HG03135 (cell line): ENCODE results near the gene RAP2C.
A peak's percentile ranks its signal among the peaks of the same experiment; 100 is the strongest.

ENCODE experiments used
- ATAC-seq: cut with Tn5 transposase; IDR thresholded peaks from one replicate; pipeline ENCODE4 v1.9.1; 2021; ENCODE audit warnings: mild to moderate bottlenecking, moderate library complexity; ENCODE audit not compliant: unreplicated experiment

RAP2C gene

DNA sequence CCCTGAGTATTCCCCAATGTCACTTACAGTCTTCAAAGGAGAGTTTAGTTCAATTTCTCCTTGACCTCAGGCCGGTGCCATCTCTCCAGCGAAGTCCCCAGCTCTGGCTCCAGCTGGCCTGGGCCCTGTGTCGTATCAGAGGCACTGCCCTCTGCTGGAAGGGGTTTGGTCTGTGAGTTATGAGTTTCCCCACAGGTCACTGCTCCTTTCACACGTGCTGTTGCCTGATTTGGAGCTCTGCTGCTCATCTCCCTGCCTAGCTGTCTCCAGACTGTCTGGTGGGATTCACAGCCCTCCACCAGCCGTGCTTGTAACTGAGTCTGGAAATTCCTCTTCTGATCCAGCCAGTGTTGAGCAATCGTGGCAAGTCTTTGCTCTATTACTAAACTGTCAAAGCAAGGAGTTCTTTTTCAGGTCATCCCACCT is at the start of gene RAP2C:
TSS of gene RAP2C (minus strand) at position 105 of the 426 bp plus-strand sequence. CDS start 2,179 bp downstream, outside the sequence.
- peak; percentile 55 for ATAC-seq

GRCh38 chrX:132267392-132267791 is 48.1 kb upstream of the RAP2C start:
- ATAC-seq, result no peak

DNA sequence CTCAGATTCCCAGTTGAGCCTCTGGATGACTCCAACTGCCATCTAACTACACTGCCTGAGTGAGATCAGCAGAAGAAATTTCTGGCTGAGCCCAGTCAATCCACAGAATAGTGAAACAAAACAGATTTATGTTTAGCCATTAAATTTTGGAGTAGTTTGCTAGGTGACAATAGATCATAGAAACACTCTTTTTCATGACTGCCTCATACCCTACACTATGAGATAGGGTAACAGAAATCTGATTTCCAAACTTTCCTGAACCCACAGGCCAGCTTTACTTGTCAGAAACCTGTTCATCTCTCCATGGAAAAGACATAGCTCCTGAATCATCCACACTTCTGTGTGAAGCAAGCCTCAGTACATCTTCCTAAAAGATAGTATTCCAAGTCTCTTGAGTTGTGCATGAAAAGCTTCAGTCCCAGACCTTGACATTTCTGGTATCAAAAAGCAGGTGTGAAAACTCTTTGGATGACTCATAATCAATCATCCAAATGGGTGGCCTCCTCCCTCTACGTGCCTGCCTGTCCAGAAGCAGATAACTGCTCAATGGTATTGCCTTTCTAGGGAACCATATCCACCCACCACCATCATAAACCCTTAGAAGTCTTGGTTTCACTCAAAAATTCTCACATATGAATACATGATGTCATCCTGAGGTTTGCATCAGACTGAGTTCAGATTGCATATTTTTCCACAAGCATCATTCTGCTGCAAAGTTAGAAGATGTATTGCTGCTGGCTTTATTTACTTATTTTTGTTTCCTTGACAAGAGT is 47.5 kb upstream of the RAP2C start:
- ATAC-seq, result no peak

DNA sequence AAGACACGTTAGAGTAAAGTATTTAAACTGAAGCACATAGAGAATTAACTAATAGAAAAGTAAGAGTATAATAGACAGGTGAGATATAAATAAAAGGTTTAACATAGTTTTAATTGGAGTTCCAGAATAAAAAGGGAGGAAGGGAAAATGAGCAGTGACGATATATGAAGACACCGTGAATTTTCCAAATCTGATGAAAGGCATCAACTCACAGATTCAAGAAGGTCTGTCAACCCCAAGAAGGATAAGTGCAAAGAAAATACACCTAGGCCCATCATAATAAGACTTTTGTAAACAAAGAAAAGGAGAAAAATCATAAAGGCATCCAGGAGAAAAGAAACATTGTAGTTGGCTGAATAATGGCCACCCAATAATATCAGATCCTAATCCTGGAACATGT is 43.9 kb upstream of the RAP2C start:
- ATAC-seq, result no peak

DNA sequence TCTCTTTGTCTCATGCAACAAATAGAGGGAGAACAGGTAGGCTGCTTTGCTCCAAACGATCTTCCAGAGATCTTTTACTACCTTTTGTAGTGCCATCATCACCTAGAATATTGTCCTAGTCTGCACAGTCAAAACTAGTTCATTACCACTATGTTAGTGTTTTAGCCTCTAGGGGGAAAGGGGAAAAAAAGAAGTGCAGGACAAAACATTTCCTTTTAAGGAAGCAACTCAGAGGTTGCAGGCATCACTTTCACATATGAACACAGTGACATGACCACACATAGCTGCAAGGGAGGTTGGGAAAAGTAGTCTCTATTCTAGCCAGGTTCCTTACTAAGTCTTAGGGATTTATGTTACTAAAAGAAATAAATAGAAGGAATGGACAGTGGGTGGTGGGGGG is 39.3 kb upstream of the RAP2C start:
- ATAC-seq, result no peak

DNA sequence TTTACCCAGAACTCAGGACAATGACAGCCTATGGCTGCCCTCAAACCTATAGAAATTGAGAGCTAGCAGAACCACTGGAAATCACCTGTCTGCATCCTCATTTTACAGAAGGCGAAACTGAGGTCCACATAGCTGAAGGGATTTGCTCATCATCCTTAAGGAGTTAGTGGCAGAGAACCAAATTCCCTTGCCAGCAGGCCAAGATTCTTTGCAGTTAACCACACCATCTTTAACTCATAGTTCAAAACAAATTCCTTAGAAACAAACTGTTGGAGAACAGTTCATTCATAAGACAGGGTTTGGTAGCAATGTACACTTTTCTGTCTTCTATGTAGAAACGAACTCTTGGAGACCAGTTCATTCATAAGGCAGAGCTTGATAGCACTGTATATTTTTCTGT is 37.9 kb upstream of the RAP2C start:
- ATAC-seq, result no peak

GRCh38 chrX:132236121-132236520 is 16.9 kb upstream of the RAP2C start:
- ATAC-seq, result no peak

DNA sequence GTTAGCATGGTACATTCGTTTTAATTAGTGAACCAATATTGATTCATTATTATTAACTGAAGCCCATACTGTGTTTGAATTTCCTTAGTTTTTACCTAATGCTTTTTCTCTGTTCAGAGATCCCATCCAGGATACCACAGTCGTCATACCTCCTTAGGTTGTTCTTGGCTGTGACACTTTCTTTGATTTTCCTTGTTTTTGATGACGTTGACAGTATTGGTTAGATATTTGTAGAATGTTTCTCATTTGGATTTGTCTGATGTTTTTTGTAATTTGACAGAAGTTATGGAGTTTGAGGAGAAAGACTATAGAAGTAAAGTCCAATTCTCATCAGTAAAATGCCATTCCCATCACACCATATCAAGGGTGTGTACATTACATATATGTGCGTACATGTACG is 16.2 kb upstream of the RAP2C start:
- ATAC-seq, result no peak

DNA sequence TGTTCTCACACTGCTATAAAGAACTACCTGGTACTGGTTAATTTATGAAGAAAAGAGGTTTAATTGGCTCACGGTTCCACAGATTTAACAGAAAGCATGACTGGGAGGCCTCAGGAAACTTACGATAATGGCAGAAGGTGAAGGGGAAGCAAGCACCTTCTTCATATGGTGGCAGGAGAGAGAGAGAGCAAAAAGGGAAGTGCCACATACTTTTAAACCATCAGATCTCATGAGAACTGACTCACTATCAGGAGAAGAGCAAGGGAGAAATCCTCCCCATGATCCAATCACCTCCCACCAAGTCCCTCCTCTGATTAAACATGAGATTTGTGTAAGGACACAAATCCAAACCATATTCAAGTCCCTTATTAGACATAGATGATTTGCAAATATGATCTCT is 12.3 kb upstream of the RAP2C start:
- ATAC-seq, result no peak

DNA sequence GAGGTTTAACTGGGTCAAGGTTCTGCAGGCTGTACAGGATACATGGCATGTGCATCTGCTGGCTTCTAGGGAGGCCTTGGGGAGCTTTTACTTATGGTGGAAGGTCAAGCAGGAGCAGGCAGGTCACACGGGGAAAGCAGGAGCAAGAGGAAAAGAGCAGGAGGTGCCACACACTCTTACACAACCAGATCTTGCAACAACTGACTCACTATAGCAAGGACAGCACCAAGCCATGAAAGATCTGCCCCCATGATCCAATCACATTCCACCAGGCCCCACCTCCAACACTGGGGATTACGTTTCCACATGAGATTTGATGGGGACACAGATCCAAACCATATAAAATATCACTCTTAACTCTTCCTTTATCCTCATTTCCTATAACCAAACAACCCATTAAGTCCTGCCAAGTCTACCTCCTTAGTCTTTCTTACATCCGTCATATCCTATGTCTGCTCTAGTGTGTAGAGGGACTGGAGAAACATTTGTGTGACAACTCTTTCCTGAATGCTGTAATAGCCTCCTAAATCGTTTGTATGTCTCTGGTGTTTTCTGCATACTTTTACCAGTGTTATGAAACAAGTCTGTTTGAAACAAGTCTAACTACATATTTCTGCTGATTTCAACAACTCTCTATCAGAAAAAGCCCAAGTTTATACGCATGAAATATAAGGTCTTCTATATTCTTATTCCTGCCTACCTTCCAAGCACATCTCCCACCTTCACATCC is 8.3 kb upstream of the RAP2C start:
- ATAC-seq, result no peak

DNA sequence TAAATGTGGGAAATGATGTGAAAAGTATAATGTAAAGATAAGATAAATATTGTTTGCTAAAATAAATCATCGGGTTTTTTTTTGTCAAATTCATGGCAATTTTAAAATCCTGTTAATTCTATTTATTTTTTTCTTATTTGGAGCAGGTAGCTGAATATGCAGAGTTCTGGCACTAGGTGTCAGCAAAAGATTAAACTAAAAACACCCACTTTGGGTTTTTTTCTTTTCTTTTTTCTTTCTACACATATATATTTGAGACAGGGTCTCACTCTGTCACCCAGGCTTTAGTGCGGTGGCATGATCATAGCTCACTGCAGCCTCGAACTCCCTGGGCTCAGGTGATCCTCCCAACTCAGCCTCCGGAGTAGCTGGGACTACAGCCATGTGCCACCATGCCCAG is 6.9 kb upstream of the RAP2C start:
- ATAC-seq, result no peak

DNA sequence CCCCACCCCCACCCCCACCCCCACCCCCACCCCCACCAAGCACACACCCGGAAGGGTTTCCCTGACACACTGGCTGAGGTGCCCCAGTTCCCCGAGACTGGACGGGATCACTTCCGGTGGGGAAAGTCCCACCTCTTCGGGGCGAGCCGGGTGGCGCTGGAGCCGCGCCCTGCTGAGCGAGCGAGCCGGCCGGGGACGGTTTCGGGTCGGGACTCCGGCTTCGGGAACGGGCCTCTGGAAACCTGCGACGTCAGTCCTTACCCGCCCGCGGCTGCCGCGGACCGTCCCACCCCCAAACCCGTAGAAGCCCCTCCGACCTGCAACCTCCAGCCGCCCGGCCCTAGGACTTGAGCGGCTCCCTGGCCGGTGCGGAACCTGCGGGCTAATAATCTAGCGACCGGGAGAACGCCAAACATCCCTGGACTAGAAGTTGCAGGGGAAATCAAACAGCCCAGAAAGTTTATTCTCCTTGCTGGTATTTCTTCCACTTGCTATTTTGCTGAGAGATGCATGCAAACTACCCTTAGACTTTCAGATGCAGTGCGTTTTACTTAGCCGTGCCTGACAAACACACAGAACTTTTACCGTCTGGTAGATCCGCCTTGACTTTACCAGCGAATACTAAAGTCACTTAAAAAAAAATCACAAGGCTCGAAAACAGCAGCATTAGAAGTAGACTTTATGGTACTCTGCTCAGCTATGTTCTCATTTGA is 991 bp downstream of the RAP2C start:
- peak; percentile 50 for ATAC-seq

DNA sequence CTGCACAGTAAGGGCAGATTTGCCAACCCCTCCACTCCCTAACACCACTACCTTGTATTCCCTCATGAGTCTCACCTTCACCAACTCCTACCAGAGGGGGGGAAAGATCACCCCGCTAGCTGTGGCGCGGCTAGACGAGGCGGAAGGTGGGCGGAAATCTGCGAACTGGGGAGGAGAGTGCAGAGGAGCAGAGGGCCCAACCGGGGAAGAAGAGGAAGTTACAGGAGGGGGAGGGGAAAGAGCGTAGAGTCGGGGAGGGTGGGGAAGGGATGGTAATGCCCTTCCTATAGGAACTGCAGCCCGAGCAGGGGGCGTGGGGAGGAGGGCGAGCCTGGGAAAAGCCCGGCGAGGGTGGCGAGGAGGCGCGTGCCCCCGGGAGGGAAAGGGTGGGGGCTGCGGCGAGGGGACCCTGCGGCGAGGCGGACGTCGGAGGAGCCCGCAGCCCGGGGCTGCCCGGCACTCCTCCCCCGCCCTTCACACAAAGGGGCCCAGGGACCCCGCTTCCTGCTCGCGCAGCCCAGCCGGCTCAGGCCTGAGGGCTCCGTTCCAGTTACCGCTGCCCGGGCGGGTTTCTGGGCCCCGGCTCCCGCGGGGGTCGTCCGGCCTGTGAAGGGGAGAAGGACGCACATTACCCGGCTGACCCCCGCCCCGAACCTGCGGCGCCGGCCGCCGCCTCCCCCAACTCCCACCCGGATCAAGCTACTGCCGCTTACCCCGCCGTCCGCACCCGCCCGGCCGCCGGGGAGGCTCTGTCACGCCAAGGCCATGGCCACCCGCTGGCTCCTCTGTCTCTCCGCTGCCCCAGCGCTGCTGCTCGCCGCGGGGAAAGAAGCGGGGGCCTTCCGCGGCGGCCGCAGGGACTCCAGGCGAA is 1.8 kb downstream of the RAP2C start:
- peak; percentile 61 for ATAC-seq

DNA sequence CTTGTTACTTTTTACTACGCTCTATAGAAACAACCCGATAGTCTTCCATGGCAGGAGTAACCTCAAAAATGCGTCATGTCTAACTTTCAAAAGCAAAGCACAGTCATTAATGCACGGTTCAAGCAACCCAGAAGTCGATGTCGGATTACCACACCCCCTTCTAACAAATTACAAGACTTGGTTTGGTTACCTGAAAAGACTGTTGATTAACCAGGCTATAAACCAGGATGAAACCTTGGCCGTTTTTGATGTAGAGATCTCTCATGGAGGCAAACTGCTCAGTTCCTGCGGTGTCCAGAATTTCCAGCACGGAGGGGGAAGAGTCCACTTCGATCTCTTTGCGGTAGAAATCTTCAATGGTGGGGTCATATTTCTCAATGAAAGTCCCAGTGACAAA is 2.4 kb downstream of the RAP2C start:
- no peak for ATAC-seq

GRCh38 chrX:132216283-132216682 is 3.0 kb downstream of the RAP2C start:
- ATAC-seq, result no peak

- no peak for ATAC-seq
These were observed 4.7 kb downstream of the RAP2C start for GRCh38 chrX:132214518-132214917.

- ATAC-seq, result no peak
These were observed 9.7 kb downstream of the RAP2C start for GRCh38 chrX:132209527-132209926.

- no peak for ATAC-seq
These were observed 10.8 kb downstream of the RAP2C start for GRCh38 chrX:132208422-132208821.

GRCh38 chrX:132207996-132208395 is 11.3 kb downstream of the RAP2C start:
- ATAC-seq, result no peak

DNA sequence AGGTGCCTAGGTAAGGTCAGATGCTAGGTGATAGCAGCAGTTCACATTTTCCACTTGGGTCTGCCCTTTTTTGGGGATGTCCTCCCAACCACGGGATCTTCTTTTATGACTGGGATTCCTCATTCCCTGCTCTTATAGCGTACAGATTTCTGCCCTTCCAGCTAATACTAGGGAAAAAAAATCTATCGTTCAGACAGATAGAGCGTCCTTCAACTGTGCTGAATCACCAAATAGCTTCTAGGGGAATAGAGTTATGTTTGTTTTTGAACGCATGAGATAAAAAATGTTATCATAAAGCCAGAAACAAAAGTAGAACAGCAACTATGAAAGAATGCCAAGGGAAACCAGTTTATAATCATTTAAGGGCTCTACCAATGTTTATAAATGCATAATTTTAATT is 13.0 kb downstream of the RAP2C start:
- no peak for ATAC-seq

DNA sequence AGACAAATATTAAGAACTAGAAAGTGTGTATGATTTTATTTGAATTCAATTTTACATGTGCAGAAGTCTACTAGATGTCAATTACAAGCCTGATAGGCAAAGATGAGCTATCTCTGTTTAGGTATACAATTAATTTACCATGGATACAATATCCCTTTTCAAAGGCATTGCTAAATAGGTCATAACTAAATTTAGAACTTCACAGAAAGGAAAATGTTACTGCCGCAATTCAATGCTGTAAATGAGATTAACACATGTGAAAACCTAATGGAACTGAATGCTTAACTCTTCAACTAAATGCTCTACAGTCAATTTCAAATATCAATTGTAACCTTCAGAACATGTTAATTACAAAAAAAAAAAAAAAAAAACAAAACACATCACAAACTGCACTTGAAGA is 14.6 kb downstream of the RAP2C start:
- ATAC-seq, result no peak
